ENCODE results near the gene HABP4.

Gene HABP4

GRCh38 chr9:96494215-96494800 is 44.3 kb downstream of the HABP4 start:
- no peaks in the 10 kb centered on the region for H3K9me3 ChIP-seq (ENCODE audit: control insufficient read depth, low read length)
- H3K27ac ChIP-seq (ENCODE audit: insufficient read depth, low read length, poor library complexity, severe bottlenecking): no peak overlapping the region
- no peaks in the 10 kb centered on the region for H3K4me1 ChIP-seq (ENCODE audit: control insufficient read depth, insufficient read depth, low read length, poor library complexity, severe bottlenecking)
- no peaks in the 10 kb centered on the region for H3K27me3 ChIP-seq (replicated peaks; ENCODE audit: control insufficient read depth, insufficient read depth, low read length, poor library complexity, severe bottlenecking)
- no peak overlapping the region for H3K4me3 ChIP-seq (ENCODE audit: insufficient read depth, low read depth, low read length, poor library complexity, severe bottlenecking)
- H3K36me3 ChIP-seq (ENCODE audit: control insufficient read depth, insufficient read depth, low read length): peaks cover 19% of the 10 kb centered on the region
- DNase-seq: no peak

GRCh38 chr9:96495341-96495740 is 45.4 kb downstream of the HABP4 start:
- Histone ChIP-seq H3K9me3 (ENCODE audit: control insufficient read depth, low read length) (no peaks in the 10 kb centered on the region), H3K4me3 (ENCODE audit: insufficient read depth, low read depth, low read length, poor library complexity, severe bottlenecking) (no peak overlapping the region), H3K4me1 (ENCODE audit: control insufficient read depth, insufficient read depth, low read length, poor library complexity, severe bottlenecking) (no peaks in the 10 kb centered on the region), H3K36me3 (ENCODE audit: control insufficient read depth, insufficient read depth, low read length) (peaks cover 9% of the 10 kb centered on the region), H3K27ac (ENCODE audit: insufficient read depth, low read length, poor library complexity, severe bottlenecking) (no peak overlapping the region), H3K27me3 (replicated peaks; ENCODE audit: control insufficient read depth, insufficient read depth, low read length, poor library complexity, severe bottlenecking) (no peaks in the 10 kb centered on the region)
- DNase-seq: no peak

- Histone ChIP-seq H3K4me1 (ENCODE audit: control insufficient read depth, insufficient read depth, low read length, poor library complexity, severe bottlenecking) (no peaks in the 10 kb centered on the region), H3K9me3 (ENCODE audit: control insufficient read depth, low read length) (no peaks in the 10 kb centered on the region), H3K27ac (ENCODE audit: insufficient read depth, low read length, poor library complexity, severe bottlenecking) (no peak overlapping the region), H3K27me3 (replicated peaks; ENCODE audit: control insufficient read depth, insufficient read depth, low read length, poor library complexity, severe bottlenecking) (no peaks in the 10 kb centered on the region), H3K36me3 (ENCODE audit: control insufficient read depth, insufficient read depth, low read length) (peaks cover 3% of the 10 kb centered on the region), H3K4me3 (ENCODE audit: insufficient read depth, low read depth, low read length, poor library complexity, severe bottlenecking) (no peak overlapping the region)
- no peak for DNase-seq
Observed at GRCh38 chr9:96496368-96497116, 46.6 kb downstream of the HABP4 start.

GRCh38 chr9:96497117-96497399 is 47.1 kb downstream of the HABP4 start:
- no peaks in the 10 kb centered on the region for H3K9me3 ChIP-seq (ENCODE audit: control insufficient read depth, low read length)
- peaks cover under 1% of the 10 kb centered on the region for H3K36me3 ChIP-seq (ENCODE audit: control insufficient read depth, insufficient read depth, low read length)
- no peaks in the 10 kb centered on the region for H3K27me3 ChIP-seq (replicated peaks; ENCODE audit: control insufficient read depth, insufficient read depth, low read length, poor library complexity, severe bottlenecking)
- H3K4me3 ChIP-seq (ENCODE audit: insufficient read depth, low read depth, low read length, poor library complexity, severe bottlenecking): no peak overlapping the region
- no peak for DNase-seq
- H3K4me1 ChIP-seq (ENCODE audit: control insufficient read depth, insufficient read depth, low read length, poor library complexity, severe bottlenecking): no peaks in the 10 kb centered on the region
- H3K27ac ChIP-seq (ENCODE audit: insufficient read depth, low read length, poor library complexity, severe bottlenecking): no peak overlapping the region

- Histone ChIP-seq H3K9me3 (ENCODE audit: control insufficient read depth, low read length) (no peaks in the 10 kb centered on the region), H3K4me1 (ENCODE audit: control insufficient read depth, insufficient read depth, low read length, poor library complexity, severe bottlenecking) (no peaks in the 10 kb centered on the region), H3K4me3 (ENCODE audit: insufficient read depth, low read depth, low read length, poor library complexity, severe bottlenecking) (no peak overlapping the region), H3K27me3 (replicated peaks; ENCODE audit: control insufficient read depth, insufficient read depth, low read length, poor library complexity, severe bottlenecking) (no peaks in the 10 kb centered on the region), H3K27ac (ENCODE audit: insufficient read depth, low read length, poor library complexity, severe bottlenecking) (no peak overlapping the region), H3K36me3 (ENCODE audit: control insufficient read depth, insufficient read depth, low read length) (no peaks in the 10 kb centered on the region)
- DNase-seq: no peak
Observed at GRCh38 chr9:96498796-96499195, 48.8 kb downstream of the HABP4 start.

- H3K4me1 ChIP-seq (ENCODE audit: control insufficient read depth, insufficient read depth, low read length, poor library complexity, severe bottlenecking): no peaks in the 10 kb centered on the region
- no peaks in the 10 kb centered on the region for H3K27me3 ChIP-seq (replicated peaks; ENCODE audit: control insufficient read depth, insufficient read depth, low read length, poor library complexity, severe bottlenecking)
- no peak for DNase-seq
- H3K4me3 ChIP-seq (ENCODE audit: insufficient read depth, low read depth, low read length, poor library complexity, severe bottlenecking): no peak overlapping the region
- no peaks in the 10 kb centered on the region for H3K36me3 ChIP-seq (ENCODE audit: control insufficient read depth, insufficient read depth, low read length)
- no peaks in the 10 kb centered on the region for H3K9me3 ChIP-seq (ENCODE audit: control insufficient read depth, low read length)
- no peak overlapping the region for H3K27ac ChIP-seq (ENCODE audit: insufficient read depth, low read length, poor library complexity, severe bottlenecking)
Observed at GRCh38 chr9:96499257-96499656, 49.3 kb downstream of the HABP4 start.

GRCh38 chr9:96500696-96501632 is 51.0 kb downstream of the HABP4 start:
- H3K27me3 ChIP-seq (replicated peaks; ENCODE audit: control insufficient read depth, insufficient read depth, low read length, poor library complexity, severe bottlenecking): no peaks in the 10 kb centered on the region
- H3K4me1 ChIP-seq (ENCODE audit: control insufficient read depth, insufficient read depth, low read length, poor library complexity, severe bottlenecking): no peaks in the 10 kb centered on the region
- H3K36me3 ChIP-seq (ENCODE audit: control insufficient read depth, insufficient read depth, low read length): no peaks in the 10 kb centered on the region
- H3K4me3 ChIP-seq (ENCODE audit: insufficient read depth, low read depth, low read length, poor library complexity, severe bottlenecking): no peak overlapping the region
- H3K27ac ChIP-seq (ENCODE audit: insufficient read depth, low read length, poor library complexity, severe bottlenecking): no peak overlapping the region
- DNase-seq: no peak
- no peaks in the 10 kb centered on the region for H3K9me3 ChIP-seq (ENCODE audit: control insufficient read depth, low read length)

- DNase-seq: no peak
- Histone ChIP-seq H3K4me3 (ENCODE audit: insufficient read depth, low read depth, low read length, poor library complexity, severe bottlenecking) (no peak overlapping the region), H3K27me3 (replicated peaks; ENCODE audit: control insufficient read depth, insufficient read depth, low read length, poor library complexity, severe bottlenecking) (no peaks in the 10 kb centered on the region), H3K36me3 (ENCODE audit: control insufficient read depth, insufficient read depth, low read length) (no peaks in the 10 kb centered on the region), H3K4me1 (ENCODE audit: control insufficient read depth, insufficient read depth, low read length, poor library complexity, severe bottlenecking) (no peaks in the 10 kb centered on the region), H3K9me3 (ENCODE audit: control insufficient read depth, low read length) (no peaks in the 10 kb centered on the region), H3K27ac (ENCODE audit: insufficient read depth, low read length, poor library complexity, severe bottlenecking) (no peak overlapping the region)
Observed at GRCh38 chr9:96501633-96502538, 51.9 kb downstream of the HABP4 start.

GRCh38 chr9:96502539-96503373 is 52.8 kb downstream of the HABP4 start:
- no peak for DNase-seq
- no peak overlapping the region for H3K4me3 ChIP-seq (ENCODE audit: insufficient read depth, low read depth, low read length, poor library complexity, severe bottlenecking)

More at GRCh38 chr9:96502539-96503373, 52.8 kb downstream of the HABP4 start:
- no peaks in the 10 kb centered on the region for H3K9me3 ChIP-seq (ENCODE audit: control insufficient read depth, low read length)
- no peaks in the 10 kb centered on the region for H3K36me3 ChIP-seq (ENCODE audit: control insufficient read depth, insufficient read depth, low read length)
- H3K27ac ChIP-seq (ENCODE audit: insufficient read depth, low read length, poor library complexity, severe bottlenecking): no peak overlapping the region
- H3K4me1 ChIP-seq (ENCODE audit: control insufficient read depth, insufficient read depth, low read length, poor library complexity, severe bottlenecking): no peaks in the 10 kb centered on the region
- H3K27me3 ChIP-seq (replicated peaks; ENCODE audit: control insufficient read depth, insufficient read depth, low read length, poor library complexity, severe bottlenecking): no peaks in the 10 kb centered on the region

Data from effector memory CD4-positive, alpha-beta T cell (primary cell).